Pancreas (tissue), 10 donors: ENCODE measurements around the gene ADAMTSL2. TPM values are rescaled to one million over a fixed set of nuclear protein-coding genes. Genes with fewer than 3 reads are reported as not detected.

Experiments
- ATAC-seq, 4 donors: fragments of 200-7000 bp; cut with Tn5 transposase; one replicate each; pipeline versions ENCODE4 v1.8.0 to v1.9.1; 2020; ENCODE audit warnings: mild to moderate bottlenecking in 4 of 4, moderate library complexity in 4 of 4
- DNase-seq, 6 donors: peaks; one replicate each; pipeline ENCODE4 v3.0.0-alpha.2; 2020
- FAIRE-seq: peaks from 2 replicates; lab custom pipeline; 2012; peaks lifted over from hg19 to GRCh38; lab: Jason Lieb, UNC
- H3K27ac ChIP-seq, 4 donors: fragments of 200-600 bp; sonication (generic); 1 replicate in 3 of 4; 2 replicates in 1 of 4; pipeline versions ENCODE4 v1.5.0 to v1.8.0; 2020
- H3K27me3 ChIP-seq, 4 donors: fragments of 200-600 bp; one replicate each; pipeline ENCODE4 v1.8.0; 2021
- H3K36me3 ChIP-seq, 3 donors: fragments of 200-600 bp; sonication (generic) in 1 of 3; one replicate each; pipeline versions ENCODE4 v1.5.0 to v1.8.0; 2020 to 2021
- H3K4me1 ChIP-seq, 3 donors: fragments of 200-600 bp; one replicate each; pipeline ENCODE4 v1.8.0; 2021
- H3K4me3 ChIP-seq, 4 donors: fragments of 200-600 bp; sonication (generic) in 2 of 4; one replicate each; pipeline versions ENCODE4 v1.5.0 to v1.8.0; 2020 to 2021
- H3K9me3 ChIP-seq, 4 donors: fragments of 200-600 bp; one replicate each; pipeline ENCODE4 v1.8.0; 2021
- WGBS, 2 donors: extraction: QIAGEN DNeasy Blood & Tissue Kit; methylation state at CpG; one replicate each; pipeline ENCODE4 v1.1.7; 2013; 5-methylcytosine and 5-hydroxymethylcytosine counted together
- intact Hi-C, 3 donors: fragments of 100-400 bp; cut with DNase I; formaldehyde crosslinking; loops; one replicate each; pipeline versions ENCODE4 v1.11.1 to v1.14.2; 2022
- polyA plus RNA-seq, 2 donors: library from polyadenylated mRNA; stranded (reverse); fragments of 200-250 nt; gene quantifications; one replicate each; pipeline ENCODE4 v1.2.3, GENCODE V29; 2013
- total RNA-seq, 6 donors: library from RNA; stranded (reverse); fragmentation: NEBNext Ultra II Directional in 4 of 6; extraction: Animal tissue kit (Norgen Biotek cat#: 25700) in 4 of 6; gene quantifications; one replicate each; pipeline versions ENCODE4 v1.2.1 to v1.2.4, GENCODE V29; 2021 to 2023
- TF ChIP-seq, protein P1 (sequence below), 4 donors: fragments of 200-600 bp; sonication (generic) in 3 of 4; IDR thresholded peaks; one replicate each; pipeline versions ENCODE4 v1.5.0 to v1.8.0; 2021; ENCODE audit warnings: antibody characterized with exemption in 4 of 4
- donor health status: healthy with polysubstance abuse.
- donor health status: DM: no; HTN: no; CAD: no; lungs with moderate emphysema.
- donor health status: DM: no; HTN: no; CAD: no.
- donor health status: control.
- donor health status: control.
- donor health status: Bipolar disorder and iron deficiency.
- donor health status: DM: yes; HTN: yes; CAD: no.
- donor health status: DM: no; HTN: no; CAD: no.
- donor health status: DM: no; HTN: no; CAD: no.
- donor health status: DM: yes; HTN: yes; CAD: no.

The ADAMTSL2 gene
- total and polyA plus RNA-seq, 8 donors, result 1.5 to 12.9 (median 3.2) TPM

DNA sequence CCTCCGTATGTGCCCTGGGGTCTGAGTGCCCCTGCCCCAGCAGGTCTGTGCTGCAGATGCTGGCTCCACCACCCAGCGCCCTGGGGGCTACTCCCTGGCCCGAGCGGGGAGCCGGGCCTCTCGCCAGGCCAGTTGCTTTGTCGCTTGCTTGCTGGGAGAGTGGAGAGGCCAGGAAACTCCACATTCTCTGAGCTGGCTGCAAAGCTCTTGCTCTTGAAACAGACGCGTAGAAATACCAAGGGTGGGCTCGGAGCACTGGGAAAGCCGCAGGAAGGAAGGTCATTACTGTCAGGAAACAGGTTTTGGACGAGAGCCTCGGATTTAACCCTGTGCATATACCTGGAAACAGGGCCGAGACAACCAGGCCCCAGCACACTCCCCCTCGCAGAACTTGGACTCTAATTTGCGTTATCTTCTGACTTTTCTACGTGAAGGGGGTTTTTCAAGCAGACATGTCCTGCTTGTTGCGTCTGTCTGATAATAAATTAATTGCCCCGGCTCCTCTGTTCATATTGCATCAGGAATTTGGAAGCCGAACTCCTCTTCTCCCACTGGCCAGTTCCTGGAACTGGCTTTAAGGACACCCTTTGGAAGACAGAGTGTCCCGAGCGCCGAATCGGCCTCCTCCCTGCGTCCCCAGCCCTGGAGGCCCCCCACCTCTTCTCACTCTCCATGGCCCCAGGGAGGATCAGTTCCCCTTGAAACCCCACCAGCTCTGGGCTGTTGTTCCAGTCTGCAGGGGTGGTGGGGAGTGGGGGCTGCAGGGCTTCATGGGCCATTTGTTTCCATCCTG is 11.2 kb downstream of the ADAMTSL2 start:
- DNase-seq (no peak), FAIRE-seq (no peak), ATAC-seq (peak in 2 of 4 donors; percentile 24 to 33)
- no peaks in the 10 kb centered on the region for H3K27me3 ChIP-seq
- intact Hi-C loops, result no loop called here
- no peaks in the 10 kb centered on the region for H3K36me3 ChIP-seq
- no peaks in the 10 kb centered on the region for H3K9me3 ChIP-seq
- TF ChIP-seq, protein P1, sequence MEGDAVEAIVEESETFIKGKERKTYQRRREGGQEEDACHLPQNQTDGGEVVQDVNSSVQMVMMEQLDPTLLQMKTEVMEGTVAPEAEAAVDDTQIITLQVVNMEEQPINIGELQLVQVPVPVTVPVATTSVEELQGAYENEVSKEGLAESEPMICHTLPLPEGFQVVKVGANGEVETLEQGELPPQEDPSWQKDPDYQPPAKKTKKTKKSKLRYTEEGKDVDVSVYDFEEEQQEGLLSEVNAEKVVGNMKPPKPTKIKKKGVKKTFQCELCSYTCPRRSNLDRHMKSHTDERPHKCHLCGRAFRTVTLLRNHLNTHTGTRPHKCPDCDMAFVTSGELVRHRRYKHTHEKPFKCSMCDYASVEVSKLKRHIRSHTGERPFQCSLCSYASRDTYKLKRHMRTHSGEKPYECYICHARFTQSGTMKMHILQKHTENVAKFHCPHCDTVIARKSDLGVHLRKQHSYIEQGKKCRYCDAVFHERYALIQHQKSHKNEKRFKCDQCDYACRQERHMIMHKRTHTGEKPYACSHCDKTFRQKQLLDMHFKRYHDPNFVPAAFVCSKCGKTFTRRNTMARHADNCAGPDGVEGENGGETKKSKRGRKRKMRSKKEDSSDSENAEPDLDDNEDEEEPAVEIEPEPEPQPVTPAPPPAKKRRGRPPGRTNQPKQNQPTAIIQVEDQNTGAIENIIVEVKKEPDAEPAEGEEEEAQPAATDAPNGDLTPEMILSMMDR (IDR thresholded peaks at IDR 0.05), result no peak
- no peak overlapping the region for H3K4me3 ChIP-seq
- H3K4me1 ChIP-seq, result no peaks in the 10 kb centered on the region
- 69 to 71% methylated on average over 25 of the region's 25 CpGs for WGBS, 2 donors
- peak overlapping the region in 1 of 4 donors; percentile 10 for H3K27ac ChIP-seq

DNA sequence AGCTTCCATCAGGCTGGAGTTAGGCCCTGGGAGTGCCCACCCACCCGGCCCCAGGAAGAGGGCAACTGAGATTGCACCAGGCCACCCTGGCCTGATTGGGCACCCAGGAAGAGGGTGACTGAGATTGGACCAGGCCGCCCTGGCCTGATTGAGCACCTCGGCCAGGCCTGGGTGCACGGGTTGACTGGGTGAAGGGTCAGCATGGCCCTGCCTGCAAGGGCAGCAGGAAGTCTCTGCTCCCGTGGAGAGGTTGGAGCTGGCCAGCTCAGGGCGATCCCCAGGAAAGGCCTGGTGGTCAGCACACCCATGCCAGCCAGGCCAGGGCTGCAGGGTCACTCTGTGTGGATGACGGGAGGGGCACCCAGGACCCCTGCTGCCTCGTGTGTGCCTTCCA is 11.8 kb downstream of the ADAMTSL2 start:
- TF ChIP-seq, protein P1 (IDR thresholded peaks at IDR 0.05), result no peak
- H3K9me3 ChIP-seq, result no peaks in the 10 kb centered on the region
- no peak overlapping the region for H3K27ac ChIP-seq
- no peaks in the 10 kb centered on the region for H3K36me3 ChIP-seq
- DNase-seq (no peak), ATAC-seq (no peak), FAIRE-seq (no peak)
- H3K4me1 ChIP-seq, result no peaks in the 10 kb centered on the region
- intact Hi-C loops, result no loop called here
- H3K27me3 ChIP-seq, result no peaks in the 10 kb centered on the region
- no peak overlapping the region for H3K4me3 ChIP-seq
- WGBS, 2 donors, result 75 to 77% methylated on average over 8 of the region's 8 CpGs

GRCh38 chr9:133547116-133547515 is 12.6 kb downstream of the ADAMTSL2 start:
- TF ChIP-seq, protein P1 (IDR thresholded peaks at IDR 0.05), result no peak
- intact Hi-C loops, result no loop called here
- H3K4me3 ChIP-seq, result no peak overlapping the region
- no peaks in the 10 kb centered on the region for H3K4me1 ChIP-seq
- H3K27me3 ChIP-seq, result no peaks in the 10 kb centered on the region
- ATAC-seq, result no peak
- 81 to 86% methylated on average over 15 of the region's 15 CpGs for WGBS, 2 donors
- no peak for DNase-seq
- FAIRE-seq, result no peak
- H3K9me3 ChIP-seq, result no peaks in the 10 kb centered on the region
- no peaks in the 10 kb centered on the region for H3K36me3 ChIP-seq
- H3K27ac ChIP-seq, result no peak overlapping the region

GRCh38 chr9:133551446-133551845 is 16.9 kb downstream of the ADAMTSL2 start:
- H3K4me3 ChIP-seq, result no peak overlapping the region
- intact Hi-C loops, result no loop called here
- WGBS, 2 donors, result 82 to 87% methylated on average over 7 of the region's 7 CpGs
- H3K9me3 ChIP-seq, result no peaks in the 10 kb centered on the region
- no peaks in the 10 kb centered on the region for H3K4me1 ChIP-seq
- FAIRE-seq (no peak), ATAC-seq (no peak), DNase-seq (no peak)
- TF ChIP-seq, protein P1 (IDR thresholded peaks at IDR 0.05), result no peak
- H3K27ac ChIP-seq, result no peak overlapping the region
- no peaks in the 10 kb centered on the region for H3K36me3 ChIP-seq
- no peaks in the 10 kb centered on the region for H3K27me3 ChIP-seq

GRCh38 chr9:133552236-133552635 is 17.7 kb downstream of the ADAMTSL2 start:
- intact Hi-C loops, result no loop called here
- H3K36me3 ChIP-seq, result no peaks in the 10 kb centered on the region
- H3K27me3 ChIP-seq, result no peaks in the 10 kb centered on the region
- H3K4me3 ChIP-seq, result no peak overlapping the region
- TF ChIP-seq, protein P1 (IDR thresholded peaks at IDR 0.05), result no peak
- ATAC-seq (no peak), FAIRE-seq (no peak), DNase-seq (no peak)
- WGBS, 2 donors, result 88% methylated on average over 8 of the region's 8 CpGs
- no peak overlapping the region for H3K27ac ChIP-seq
- H3K4me1 ChIP-seq, result no peaks in the 10 kb centered on the region
- H3K9me3 ChIP-seq, result no peaks in the 10 kb centered on the region
